GM11168 (cell line): ENCODE results near the gene HNRNPCL2.
"Not testable (repeated sequence)": the region's sequence is repeated elsewhere in the genome, so short reads cannot be mapped to it uniquely, and the experiment has no call there.

Experiments used
- in situ Hi-C: fragments of 300-500 bp; cut with MboI; formaldehyde crosslinking; loops from one replicate; pipeline ENCODE4 v1.12.0; 2022; ENCODE audit warnings: low sequenced_read_pairs; ENCODE audit not compliant: unreplicated experiment

The HNRNPCL2 gene

DNA sequence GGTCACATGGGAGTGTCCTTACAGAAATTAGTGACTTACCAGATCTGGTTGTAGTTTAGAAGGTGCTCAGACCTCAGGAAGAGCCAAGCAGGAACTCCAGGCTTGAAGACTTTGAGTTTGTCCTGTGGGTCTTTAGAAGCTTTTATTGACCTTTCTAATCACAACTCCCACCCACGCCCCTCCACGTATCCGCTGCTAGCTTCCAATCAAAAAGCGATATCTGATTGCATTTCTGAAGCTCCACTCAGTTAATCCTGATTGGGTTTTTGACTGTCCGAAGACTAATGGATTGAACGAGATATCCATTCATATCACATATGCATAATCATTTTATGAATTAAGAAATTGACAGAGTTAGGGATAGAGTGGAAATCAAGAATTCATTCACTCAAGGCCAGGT lies at the start of gene HNRNPCL2:
Gene HNRNPCL2, minus strand, starts transcription at position 101 of the 400 bp plus-strand sequence. CDS start 454 bp downstream, outside the sequence.
- in situ Hi-C loops = loop anchor here (25.0 kb wide), 1 partner anchor 121 kb away; the partner anchor contains the start of gene PRAMEF18

DNA sequence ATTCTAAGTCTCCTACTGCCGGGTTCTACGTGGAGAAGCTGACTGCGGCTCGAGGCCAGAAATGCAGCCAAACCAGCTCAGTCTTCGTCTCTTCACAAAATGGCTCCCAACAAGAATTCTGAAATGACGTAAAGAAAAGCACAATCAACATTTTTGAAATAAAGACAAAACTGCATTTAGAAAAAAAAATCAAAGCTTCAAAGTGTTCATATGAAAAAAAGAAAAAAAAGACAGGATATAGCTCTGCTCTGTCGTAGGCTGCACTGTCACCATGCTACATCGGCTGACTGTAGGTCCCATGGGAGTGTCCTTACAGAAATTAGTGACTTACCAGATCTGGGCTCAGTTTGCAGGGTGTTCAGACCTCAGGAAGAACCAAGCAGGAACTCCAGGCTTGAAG lies 48.9 kb upstream of the HNRNPCL2 start, which contains the start of gene HNRNPCL4:
Gene HNRNPCL4, minus strand, starts transcription at position 101 of the 400 bp plus-strand sequence. CDS start 164 bp downstream, outside the sequence.
- in situ Hi-C loops = not testable (repeated sequence)

DNA sequence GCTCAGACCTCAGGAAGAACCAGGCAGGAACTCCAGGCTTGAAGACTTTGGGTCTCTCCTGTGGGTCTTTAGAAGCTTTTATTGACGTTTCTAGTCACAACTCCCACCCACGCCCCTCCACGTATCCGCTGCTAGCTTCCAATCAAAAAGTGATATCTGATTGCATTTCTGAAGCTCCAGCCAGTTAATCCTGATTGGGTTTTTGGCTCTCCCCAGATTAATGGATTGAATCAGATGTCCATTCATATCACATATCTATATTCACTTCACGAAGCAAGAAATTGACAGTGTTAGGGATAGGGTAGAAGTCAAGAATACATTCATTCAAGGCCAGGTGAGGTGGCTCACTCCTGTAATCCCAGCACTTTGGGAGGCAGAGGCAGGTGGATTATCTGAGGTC lies 39.3 kb upstream of the HNRNPCL2 start, which contains the start of gene PRAMEF26:
Gene PRAMEF26, minus strand, starts transcription at position 101 of the 400 bp plus-strand sequence. CDS start 2,914 bp downstream, outside the sequence.
- in situ Hi-C loops = not testable (repeated sequence)

DNA sequence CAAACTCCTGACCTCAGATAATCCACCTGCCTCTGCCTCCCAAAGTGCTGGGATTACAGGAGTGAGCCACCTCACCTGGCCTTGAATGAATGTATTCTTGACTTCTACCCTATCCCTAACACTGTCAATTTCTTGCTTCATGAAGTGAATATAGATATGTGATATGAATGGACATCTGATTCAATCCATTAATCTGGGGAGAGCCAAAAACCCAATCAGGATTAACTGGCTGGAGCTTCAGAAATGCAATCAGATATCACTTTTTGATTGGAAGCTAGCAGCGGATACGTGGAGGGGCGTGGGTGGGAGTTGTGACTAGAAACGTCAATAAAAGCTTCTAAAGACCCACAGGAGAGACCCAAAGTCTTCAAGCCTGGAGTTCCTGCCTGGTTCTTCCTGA lies 46.2 kb downstream of the HNRNPCL2 start, which contains the start of gene PRAMEF25:
Gene PRAMEF25, plus strand, starts transcription at position 301 of the 400 bp plus-strand sequence. CDS start 2,920 bp downstream, outside the sequence.
- in situ Hi-C loops = not testable (repeated sequence)
